Parathyroid adenoma (tissue), 2 donors: ENCODE results near the gene NT5C.
"Not testable (repeated sequence)": the region's sequence is repeated elsewhere in the genome, so short reads cannot be mapped to it uniquely, and the experiment has no call there.

Source experiments
- H2AFZ ChIP-seq: fragments of 300-600 bp; sonication (generic); one replicate; pipeline ENCODE4 v1.7.0; 2017; ENCODE audit warnings: antibody characterized with exemption, mild to moderate bottlenecking
- H3K27ac ChIP-seq: fragments of 300-600 bp; sonication (generic); one replicate; pipeline ENCODE4 v1.7.0; 2017
- H3K27me3 ChIP-seq: fragments of 300-600 bp; sonication (generic); one replicate; pipeline ENCODE4 v1.7.0; 2017; ENCODE audit warnings: low read length; ENCODE audit not compliant: control insufficient read depth, insufficient read depth
- H3K36me3 ChIP-seq: fragments of 300-600 bp; sonication (generic); one replicate; pipeline ENCODE4 v1.7.0; 2017; ENCODE audit warnings: low read length; ENCODE audit not compliant: control insufficient read depth, insufficient read depth
- H3K4me1 ChIP-seq: fragments of 300-600 bp; sonication (generic); one replicate; pipeline ENCODE4 v1.7.0; 2017; ENCODE audit warnings: control low read depth
- H3K4me2 ChIP-seq: fragments of 300-600 bp; sonication (generic); one replicate; pipeline ENCODE4 v1.7.0; 2017; ENCODE audit warnings: low read length
- H3K4me3 ChIP-seq: fragments of 300-600 bp; sonication (generic); one replicate; pipeline ENCODE4 v1.7.0; 2017; ENCODE audit warnings: low read depth, low read length
- H3K79me2 ChIP-seq: fragments of 300-600 bp; sonication (generic); one replicate; pipeline ENCODE4 v1.7.0; 2017; ENCODE audit warnings: control low read depth
- H3K9ac ChIP-seq: fragments of 300-600 bp; sonication (generic); one replicate; pipeline ENCODE4 v1.7.0; 2017; ENCODE audit warnings: mild to moderate bottlenecking
- H3K9me3 ChIP-seq: fragments of 300-600 bp; sonication (generic); one replicate; pipeline ENCODE4 v1.7.0; 2017; ENCODE audit warnings: low read length; ENCODE audit not compliant: control insufficient read depth
- TF ChIP-seq, protein P1 (sequence below): fragments of 300-600 bp; sonication (generic); IDR thresholded peaks from one replicate; pipeline ENCODE4 v1.7.0; 2017; ENCODE audit warnings: antibody characterized with exemption, mild to moderate bottlenecking
- donor health status: primary hyperparathyroidism.

The NT5C gene

DNA sequence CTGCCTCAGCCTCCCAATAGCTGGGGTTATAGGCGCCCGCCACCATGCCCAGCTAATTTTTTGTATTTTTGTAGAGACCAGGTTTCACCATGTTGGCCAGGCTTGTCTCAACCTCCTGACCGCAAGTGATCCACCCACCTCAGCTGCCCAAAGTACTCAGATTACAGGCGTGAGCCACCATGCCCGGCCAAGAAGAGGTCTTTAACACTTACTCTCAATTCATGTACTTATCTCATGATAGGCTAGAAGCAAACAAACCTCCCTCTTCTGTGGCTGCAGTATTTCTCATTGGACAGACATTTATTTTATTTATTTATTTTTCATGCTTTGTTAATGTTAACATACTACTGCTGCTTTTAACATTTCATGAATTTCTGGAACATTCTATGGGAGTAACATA lies 7.0 kb upstream of the NT5C start:
- Histone ChIP-seq H3K9me3 (no peaks in the 10 kb centered on the region), H3K27me3 (no peaks in the 10 kb centered on the region), H3K4me3 (no peak overlapping the region), H3K27ac (no peak overlapping the region), H2AFZ (no peak overlapping the region), H3K4me2 (no peak overlapping the region), H3K79me2 (no peaks in the 10 kb centered on the region), H3K9ac (no peak overlapping the region), H3K4me1 (no peaks in the 10 kb centered on the region), H3K36me3 (no peaks in the 10 kb centered on the region)
- TF ChIP-seq, protein P1, sequence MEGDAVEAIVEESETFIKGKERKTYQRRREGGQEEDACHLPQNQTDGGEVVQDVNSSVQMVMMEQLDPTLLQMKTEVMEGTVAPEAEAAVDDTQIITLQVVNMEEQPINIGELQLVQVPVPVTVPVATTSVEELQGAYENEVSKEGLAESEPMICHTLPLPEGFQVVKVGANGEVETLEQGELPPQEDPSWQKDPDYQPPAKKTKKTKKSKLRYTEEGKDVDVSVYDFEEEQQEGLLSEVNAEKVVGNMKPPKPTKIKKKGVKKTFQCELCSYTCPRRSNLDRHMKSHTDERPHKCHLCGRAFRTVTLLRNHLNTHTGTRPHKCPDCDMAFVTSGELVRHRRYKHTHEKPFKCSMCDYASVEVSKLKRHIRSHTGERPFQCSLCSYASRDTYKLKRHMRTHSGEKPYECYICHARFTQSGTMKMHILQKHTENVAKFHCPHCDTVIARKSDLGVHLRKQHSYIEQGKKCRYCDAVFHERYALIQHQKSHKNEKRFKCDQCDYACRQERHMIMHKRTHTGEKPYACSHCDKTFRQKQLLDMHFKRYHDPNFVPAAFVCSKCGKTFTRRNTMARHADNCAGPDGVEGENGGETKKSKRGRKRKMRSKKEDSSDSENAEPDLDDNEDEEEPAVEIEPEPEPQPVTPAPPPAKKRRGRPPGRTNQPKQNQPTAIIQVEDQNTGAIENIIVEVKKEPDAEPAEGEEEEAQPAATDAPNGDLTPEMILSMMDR = no peak

DNA sequence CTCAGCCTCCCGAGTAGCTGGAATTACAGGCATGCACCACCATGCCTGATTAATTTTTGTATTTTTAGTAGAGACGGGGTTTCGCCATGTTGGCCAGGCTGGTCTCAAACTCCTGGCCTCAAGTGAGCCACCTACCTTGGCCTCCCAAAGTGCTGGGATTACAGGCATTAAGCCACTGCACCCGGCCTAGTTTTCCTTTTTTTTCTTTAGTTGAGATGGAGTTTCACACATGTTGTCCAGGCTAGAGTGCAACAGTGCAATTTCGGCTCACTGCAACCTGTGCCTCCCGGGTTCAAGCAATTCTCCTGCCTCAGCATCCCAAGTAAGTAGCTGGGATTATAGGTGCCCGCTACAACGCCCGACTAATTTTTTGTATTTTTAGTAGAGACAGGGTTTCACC lies 6.2 kb upstream of the NT5C start:
- not testable (repeated sequence) for H3K27ac ChIP-seq, H3K4me1 ChIP-seq, H2AFZ ChIP-seq, H3K4me2 ChIP-seq, H3K36me3 ChIP-seq, H3K27me3 ChIP-seq, H3K9ac ChIP-seq, H3K79me2 ChIP-seq, H3K9me3 ChIP-seq, H3K4me3 ChIP-seq

DNA sequence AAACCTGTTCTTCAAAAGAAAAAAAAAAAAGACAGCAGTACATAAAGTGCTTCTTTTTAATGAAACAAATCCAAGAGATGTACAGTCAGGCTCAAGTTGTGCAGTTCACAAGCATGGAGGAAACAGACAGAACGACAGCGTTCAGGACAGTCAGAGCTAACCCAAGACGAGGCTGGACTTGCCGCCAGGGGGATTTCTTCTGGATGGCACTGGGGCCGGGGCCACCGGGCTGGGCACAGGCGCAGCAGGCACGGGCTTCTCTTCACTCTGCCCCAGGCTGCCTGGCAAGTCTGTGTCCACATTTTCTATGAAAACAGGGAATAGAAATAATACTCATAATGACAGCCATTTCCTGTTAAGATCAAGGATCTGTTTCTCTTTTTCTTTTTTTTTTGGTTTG lies 4.4 kb upstream of the NT5C start:
- H3K4me1 ChIP-seq = no peaks in the 10 kb centered on the region

DNA sequence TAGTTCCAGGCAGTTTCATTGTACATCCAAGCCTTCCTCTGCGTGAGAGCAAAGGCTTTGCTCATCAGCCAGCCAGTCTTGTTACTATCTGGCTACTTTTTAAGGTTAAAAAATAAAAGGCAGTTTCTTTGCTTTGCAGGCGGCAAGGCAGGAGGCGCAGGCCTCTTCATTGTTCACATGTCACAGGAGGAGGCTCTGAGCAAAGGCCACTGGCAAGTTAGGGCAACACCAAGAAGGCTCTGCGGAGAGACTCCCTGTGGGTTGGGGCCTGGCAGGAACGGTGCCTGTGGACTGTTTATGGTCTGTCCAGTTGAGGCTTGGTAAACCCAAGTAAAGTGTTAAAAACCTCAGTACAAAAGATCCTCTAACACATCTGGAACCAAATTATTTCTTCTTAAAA lies 3.9 kb upstream of the NT5C start:
- H3K4me3 ChIP-seq = no peak overlapping the region
- no peak overlapping the region for H3K4me2 ChIP-seq
- H3K36me3 ChIP-seq = no peaks in the 10 kb centered on the region
- H3K9me3 ChIP-seq = no peaks in the 10 kb centered on the region
- no peak overlapping the region for H2AFZ ChIP-seq
- no peak overlapping the region for H3K27ac ChIP-seq
- no peaks in the 10 kb centered on the region for H3K79me2 ChIP-seq
- no peak overlapping the region for H3K9ac ChIP-seq
- no peaks in the 10 kb centered on the region for H3K4me1 ChIP-seq
- TF ChIP-seq, protein P1 = no peak
- no peaks in the 10 kb centered on the region for H3K27me3 ChIP-seq

More for the DNA sequence above, 4.4 kb upstream of the NT5C start:
- H3K4me2 ChIP-seq = no peak overlapping the region
- no peaks in the 10 kb centered on the region for H3K9me3 ChIP-seq
- TF ChIP-seq, protein P1 = no peak
- H3K9ac ChIP-seq = no peak overlapping the region
- H3K4me3 ChIP-seq = no peak overlapping the region
- H3K27ac ChIP-seq = no peak overlapping the region
- no peaks in the 10 kb centered on the region for H3K79me2 ChIP-seq
- H3K27me3 ChIP-seq = no peaks in the 10 kb centered on the region
- no peak overlapping the region for H2AFZ ChIP-seq
- no peaks in the 10 kb centered on the region for H3K36me3 ChIP-seq

DNA sequence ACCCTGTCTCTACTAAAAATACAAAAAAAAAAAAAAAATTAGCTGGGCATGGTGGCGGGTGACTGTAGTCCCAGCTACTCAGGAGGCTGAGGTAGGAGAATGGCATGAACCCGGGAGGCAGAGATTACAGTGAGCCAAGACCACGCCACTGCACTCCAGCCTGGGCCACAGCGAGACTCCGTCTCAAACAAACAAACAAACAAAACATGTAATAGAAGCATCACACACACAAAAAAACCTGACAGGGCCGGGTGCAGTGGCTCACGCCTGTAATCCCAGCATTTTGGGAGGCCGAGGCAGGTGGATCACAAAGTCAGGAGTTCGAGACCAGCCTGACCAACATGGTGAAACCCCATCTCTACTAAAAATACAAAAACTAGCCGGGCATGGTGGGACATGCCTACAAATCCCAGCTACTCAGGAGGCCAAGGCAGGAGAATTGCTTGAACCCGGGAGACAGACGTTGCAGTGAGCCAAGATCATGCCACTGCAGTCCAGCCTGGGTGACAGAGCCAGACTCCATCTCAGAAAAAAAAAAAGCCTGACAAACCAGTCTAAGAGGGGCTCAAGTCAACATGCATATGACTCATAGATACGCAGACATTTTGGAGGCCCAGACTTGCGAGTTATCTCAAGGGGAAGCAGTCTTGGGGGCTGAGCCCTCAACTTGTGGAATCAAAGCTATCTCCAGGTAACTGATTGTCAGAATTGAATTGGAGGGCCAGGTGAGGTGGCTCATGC lies 2.2 kb upstream of the NT5C start:
- not testable (repeated sequence) for H3K27ac ChIP-seq, H3K4me1 ChIP-seq, H3K9ac ChIP-seq, H2AFZ ChIP-seq, H3K4me2 ChIP-seq, H3K27me3 ChIP-seq, H3K9me3 ChIP-seq, H3K36me3 ChIP-seq, H3K79me2 ChIP-seq, H3K4me3 ChIP-seq

DNA sequence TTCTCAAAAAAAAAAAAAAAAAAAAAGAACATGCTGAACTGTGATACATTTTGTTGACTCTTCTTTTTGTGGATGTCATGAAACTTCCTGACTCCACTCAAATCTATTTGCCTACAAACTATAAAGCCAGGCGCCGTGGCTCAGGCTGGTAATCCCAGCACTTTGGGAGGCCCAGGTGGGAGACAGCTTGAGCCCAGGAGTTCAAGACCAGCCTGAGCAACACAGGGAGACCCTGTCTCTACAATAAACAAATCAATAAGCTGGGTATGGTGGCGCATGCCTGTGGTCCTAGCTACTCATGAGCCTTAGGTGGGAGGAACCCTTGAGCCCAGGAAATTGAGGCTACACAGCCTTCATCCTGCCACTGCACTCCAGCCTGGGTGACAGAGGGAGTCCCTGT lies 1.5 kb upstream of the NT5C start:
- H3K9me3 ChIP-seq = no peaks in the 10 kb centered on the region
- no peak overlapping the region for H3K4me3 ChIP-seq
- no peaks in the 10 kb centered on the region for H3K27me3 ChIP-seq
- no peak overlapping the region for H3K4me2 ChIP-seq
- no peaks in the 10 kb centered on the region for H3K4me1 ChIP-seq
- H2AFZ ChIP-seq = no peak overlapping the region
- no peak overlapping the region for H3K9ac ChIP-seq
- H3K27ac ChIP-seq = no peak overlapping the region
- TF ChIP-seq, protein P1 = no peak
- H3K36me3 ChIP-seq = no peaks in the 10 kb centered on the region
- no peaks in the 10 kb centered on the region for H3K79me2 ChIP-seq

DNA sequence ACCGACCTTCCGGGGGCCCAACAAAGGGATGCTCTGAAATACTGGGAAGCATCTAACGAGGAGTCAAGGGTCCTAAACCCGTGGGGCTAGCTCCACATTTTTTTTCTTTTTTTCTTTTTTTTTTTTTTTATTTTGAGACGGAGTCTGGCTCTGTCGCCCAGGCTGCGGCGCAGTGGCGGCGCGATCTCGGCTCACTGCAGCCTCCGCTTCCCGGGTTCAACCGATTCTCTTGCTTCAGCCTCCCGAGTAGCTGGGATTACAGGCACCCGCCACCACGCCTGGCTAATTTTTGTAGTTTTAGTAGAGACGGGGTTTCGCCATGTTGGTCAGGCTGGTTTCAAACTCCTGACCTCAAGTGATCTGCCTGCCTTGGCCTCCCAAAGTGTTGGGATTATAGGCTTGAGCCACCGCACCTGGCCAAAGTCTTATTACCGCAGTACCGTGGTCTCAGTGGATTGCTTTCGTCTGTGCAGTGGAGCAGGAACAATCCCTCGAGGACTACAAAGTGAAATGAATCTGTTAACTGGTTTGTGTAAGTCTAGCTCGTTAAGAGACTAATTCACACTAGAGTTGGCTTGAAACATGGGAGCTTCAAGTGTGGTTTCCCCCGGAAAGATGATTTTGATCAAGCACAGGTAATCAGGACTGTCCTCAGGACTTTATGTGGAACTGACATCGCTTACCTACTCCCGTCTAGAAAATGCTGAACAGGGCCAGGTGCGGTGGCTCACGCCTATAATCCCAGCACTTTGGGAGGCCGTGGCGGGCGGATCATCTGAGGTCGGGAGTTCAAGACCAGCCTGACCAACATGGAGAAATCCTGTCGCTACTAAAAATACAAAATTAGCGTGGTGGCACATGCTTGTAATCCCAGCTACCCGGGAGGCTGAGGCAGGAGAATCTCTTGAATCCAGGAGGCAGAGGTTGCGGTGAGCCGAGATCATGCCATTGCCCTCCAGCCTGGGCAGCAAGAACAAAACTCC lies 767 bp upstream of the NT5C start:
- H3K9me3 ChIP-seq, H3K79me2 ChIP-seq, H3K36me3 ChIP-seq, H3K27me3 ChIP-seq, H3K4me1 ChIP-seq: not testable (repeated sequence)
- Histone ChIP-seq H3K27ac (peak overlapping the region; percentile 77), H2AFZ (peak overlapping the region; percentile 96), H3K9ac (peak overlapping the region; percentile 69), H3K4me2 (peak overlapping the region; percentile 82), H3K4me3 (peak overlapping the region; percentile 68)
